Esophagus squamous epithelium (tissue), 5 donors: ENCODE measurements around the gene FAM3D. TPM values are rescaled to one million over a fixed set of nuclear protein-coding genes. Genes with fewer than 3 reads are reported as not detected.
A peak's percentile ranks its signal among the peaks of the same experiment; 100 is the strongest.

ENCODE experiments used
- DNase-seq: peaks from one replicate; lab custom pipeline; 2025; lab: John Stamatoyannopoulos, UW
- H3K27ac ChIP-seq, 4 donors: fragments of 200-600 bp; sonication (generic); one replicate each; pipeline ENCODE4 v1.5.1; 2016 to 2019; ENCODE audit warnings: mild to moderate bottlenecking in 1 of 4
- H3K27me3 ChIP-seq, 4 donors: fragments of 200-600 bp; sonication (generic); 1 replicate in 3 of 4; 2 replicates in 1 of 4; pipeline versions ENCODE4 v1.5.1 to v1.6.0; 2017 to 2021; ENCODE audit warnings: antibody characterized with exemption in 1 of 4
- H3K36me3 ChIP-seq, 3 donors: fragments of 200-600 bp; sonication (generic); one replicate each; pipeline ENCODE4 v1.5.1; 2016 to 2019
- H3K4me1 ChIP-seq, 3 donors: fragments of 200-600 bp; sonication (generic); one replicate each; pipeline ENCODE4 v1.5.1; 2017 to 2019
- H3K4me3 ChIP-seq, 4 donors: fragments of 200-600 bp; sonication (generic); 1 replicate in 3 of 4; 2 replicates in 1 of 4; pipeline ENCODE4 v1.5.1; 2016 to 2019; ENCODE audit warnings: mild to moderate bottlenecking in 2 of 4, moderate library complexity in 1 of 4
- H3K9me3 ChIP-seq, 3 donors: fragments of 200-600 bp; sonication (generic); one replicate each; pipeline ENCODE4 v1.5.1; 2016 to 2019
- CTCF ChIP-seq, 6 experiments: fragments of 450-650 bp in 4 of 6; fragments of 200-600 bp in 2 of 6; sonication (generic) in 2 of 6; IDR thresholded peaks; one replicate each; pipeline ENCODE4 v1.5.1; 2016 to 2019; ENCODE audit warnings: antibody characterized with exemption in 6 of 6, mild to moderate bottlenecking in 4 of 6, moderate library complexity in 4 of 6
- POLR2A ChIP-seq, 4 donors: fragments of 450-650 bp; IDR thresholded peaks; one replicate each; pipeline ENCODE4 v1.6.1; 2017; ENCODE audit warnings: antibody characterized with exemption in 4 of 4, mild to moderate bottlenecking in 4 of 4, moderate library complexity in 3 of 4
- WGBS, 2 donors: methylation state at CpG; one replicate each; pipeline ENCODE4 v1.1.5; 2018; 5-methylcytosine and 5-hydroxymethylcytosine counted together
- intact Hi-C: fragments of 100-400 bp; cut with DNase I; formaldehyde crosslinking; loops from one replicate; pipeline ENCODE4 v1.15.0; 2022
- total RNA-seq, 4 donors: library from RNA; depleted of rRNA; stranded (reverse); fragments of >200 nt; gene quantifications; one replicate each; pipeline ENCODE4 v1.1.0, GENCODE V29; 2016
- donor health status: DM: yes; HTN: yes; CAD: no.

Gene FAM3D
- total RNA-seq, 4 donors from 2014 or later, result 84.3 to 214 (median 128) TPM

DNA sequence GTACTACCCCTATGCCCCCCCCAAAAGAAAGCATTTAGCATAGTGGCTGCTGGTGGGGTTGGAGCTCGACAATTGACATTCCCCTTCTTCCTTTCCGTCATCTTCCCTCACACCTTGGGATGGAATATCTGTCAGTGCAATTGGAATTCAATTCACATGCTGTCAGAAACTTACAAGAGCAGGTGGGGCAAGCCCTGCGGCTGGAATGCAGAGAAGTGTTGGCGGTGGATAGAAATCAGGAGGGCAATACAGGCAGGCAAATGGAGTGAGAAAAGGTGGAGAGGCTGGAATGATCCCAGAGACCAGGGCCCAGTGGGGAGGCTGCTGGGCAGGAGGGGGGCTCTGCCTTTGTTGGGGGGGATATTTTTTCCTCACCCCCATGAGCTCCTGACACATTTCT is 44.1 kb downstream of the FAM3D start:
- no peak for TF ChIP-seq POLR2A (IDR thresholded peaks at IDR 0.05)
- TF ChIP-seq CTCF (IDR thresholded peaks at IDR 0.05), result no peak
- Histone ChIP-seq H3K4me3 (no peak overlapping the region), H3K27ac (no peak overlapping the region), H3K27me3 (no peaks in the 10 kb centered on the region), H3K4me1 (peaks cover 7 to 50% (median 12%) of the 10 kb centered on the region in 3 donors), H3K9me3 (no peaks in the 10 kb centered on the region), H3K36me3 (no peaks in the 10 kb centered on the region)
- intact Hi-C loops, result no loop called here
- WGBS, 2 donors, result 84 to 93% methylated on average over 4 of the region's 4 CpGs
- no peak for DNase-seq

GRCh38 chr3:58621086-58621830 is 45.3 kb downstream of the FAM3D start:
- H3K36me3 ChIP-seq, result no peaks in the 10 kb centered on the region
- TF ChIP-seq CTCF (IDR thresholded peaks at IDR 0.05) (no peak), POLR2A (IDR thresholded peaks at IDR 0.05) (no peak)
- no peak overlapping the region for H3K4me3 ChIP-seq
- peaks cover 4 to 50% (median 6%) of the 10 kb centered on the region in 3 donors for H3K4me1 ChIP-seq
- no peak for DNase-seq
- no peaks in the 10 kb centered on the region for H3K27me3 ChIP-seq
- 69 to 82% methylated on average over 6 of the region's 6 CpGs for WGBS, 2 donors
- no peak overlapping the region for H3K27ac ChIP-seq
- H3K9me3 ChIP-seq, result no peaks in the 10 kb centered on the region
- intact Hi-C loops, result no loop called here

- Histone ChIP-seq H3K27me3 (no peaks in the 10 kb centered on the region), H3K27ac (no peak overlapping the region), H3K9me3 (no peaks in the 10 kb centered on the region), H3K36me3 (no peaks in the 10 kb centered on the region), H3K4me3 (no peak overlapping the region), H3K4me1 (peaks cover 4 to 50% (median 6%) of the 10 kb centered on the region in 3 donors)
- intact Hi-C loops, result no loop called here
- no peak for DNase-seq
- TF ChIP-seq CTCF (IDR thresholded peaks at IDR 0.05), result no peak
- TF ChIP-seq POLR2A (IDR thresholded peaks at IDR 0.05), result no peak
- 81 to 83% methylated on average over 3 to 4 of the region's 8 CpGs for WGBS, 2 donors
Observed at GRCh38 chr3:58620421-58620820, 46.2 kb downstream of the FAM3D start.

- TF ChIP-seq CTCF (IDR thresholded peaks at IDR 0.05), result no peak
- TF ChIP-seq POLR2A (IDR thresholded peaks at IDR 0.05), result no peak
- no peak for DNase-seq
- no peaks in the 10 kb centered on the region for H3K27me3 ChIP-seq
- WGBS, 2 donors, result 37 to 62% methylated on average over 6 to 7 of the region's 8 CpGs
- H3K27ac ChIP-seq, result peak overlapping the region; percentile 44 to 85 (median 79)
- no peaks in the 10 kb centered on the region for H3K9me3 ChIP-seq
- H3K4me1 ChIP-seq, result peaks cover 4 to 50% (median 6%) of the 10 kb centered on the region in 3 donors
- intact Hi-C loops, result no loop called here
- peak overlapping the region in 1 of 4 donors; percentile 16 for H3K4me3 ChIP-seq
- H3K36me3 ChIP-seq, result no peaks in the 10 kb centered on the region
Observed at GRCh38 chr3:58617338-58617761, 49.2 kb downstream of the FAM3D start.
